Upper lobe of left lung (tissue), 4 donors: ENCODE measurements around the gene MPEG1.

Source experiments
- POLR2A ChIP-seq, 4 donors: fragments of 450-650 bp; IDR thresholded peaks; one replicate each; pipeline ENCODE4 v1.5.1; 2016 to 2017; ENCODE audit warnings: antibody characterized with exemption in 4 of 4, mild to moderate bottlenecking in 2 of 4
- POLR2AphosphoS5 ChIP-seq, 2 donors: sonication (generic); formaldehyde crosslinking; IDR thresholded peaks; one replicate each; pipeline ENCODE4 v1.5.1; 2017; ENCODE audit warnings: antibody characterized with exemption in 2 of 2
- TF ChIP-seq, protein P1 (sequence below), 6 experiments: fragments of 450-650 bp in 4 of 6; fragments of 200-600 bp in 2 of 6; sonication (generic) in 2 of 6; IDR thresholded peaks; one replicate each; pipeline ENCODE4 v1.5.1; 2016 to 2019; ENCODE audit warnings: antibody characterized with exemption in 6 of 6

DNA sequence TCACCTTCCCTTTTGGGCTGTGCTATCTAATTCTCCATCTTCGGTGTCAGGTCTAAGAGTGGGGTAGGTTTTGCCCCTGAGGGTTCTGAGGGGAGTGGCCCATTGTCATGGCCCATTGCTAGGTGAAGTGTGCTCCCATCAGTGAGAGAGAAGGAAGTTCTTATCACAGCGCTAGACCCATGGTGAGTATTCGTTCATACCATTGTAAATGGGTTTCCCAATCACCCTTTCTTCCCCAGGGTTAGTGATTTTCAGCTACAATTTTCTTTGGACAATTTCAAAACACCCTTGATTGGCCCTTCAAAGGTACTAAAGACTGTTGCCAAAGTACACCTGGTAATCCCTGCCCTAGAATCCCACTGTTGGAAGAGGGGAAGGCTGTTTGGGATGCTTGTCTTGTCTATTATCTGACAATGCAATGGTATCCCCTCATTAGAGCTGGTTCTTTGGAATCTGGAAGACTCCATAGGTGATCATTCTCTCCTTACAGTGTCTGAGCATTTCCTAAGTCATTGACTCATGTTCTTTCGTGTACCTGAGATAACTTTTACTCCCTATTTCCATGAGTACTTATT, 20.2 kb downstream of the MPEG1 start:
- TF ChIP-seq, protein P1, sequence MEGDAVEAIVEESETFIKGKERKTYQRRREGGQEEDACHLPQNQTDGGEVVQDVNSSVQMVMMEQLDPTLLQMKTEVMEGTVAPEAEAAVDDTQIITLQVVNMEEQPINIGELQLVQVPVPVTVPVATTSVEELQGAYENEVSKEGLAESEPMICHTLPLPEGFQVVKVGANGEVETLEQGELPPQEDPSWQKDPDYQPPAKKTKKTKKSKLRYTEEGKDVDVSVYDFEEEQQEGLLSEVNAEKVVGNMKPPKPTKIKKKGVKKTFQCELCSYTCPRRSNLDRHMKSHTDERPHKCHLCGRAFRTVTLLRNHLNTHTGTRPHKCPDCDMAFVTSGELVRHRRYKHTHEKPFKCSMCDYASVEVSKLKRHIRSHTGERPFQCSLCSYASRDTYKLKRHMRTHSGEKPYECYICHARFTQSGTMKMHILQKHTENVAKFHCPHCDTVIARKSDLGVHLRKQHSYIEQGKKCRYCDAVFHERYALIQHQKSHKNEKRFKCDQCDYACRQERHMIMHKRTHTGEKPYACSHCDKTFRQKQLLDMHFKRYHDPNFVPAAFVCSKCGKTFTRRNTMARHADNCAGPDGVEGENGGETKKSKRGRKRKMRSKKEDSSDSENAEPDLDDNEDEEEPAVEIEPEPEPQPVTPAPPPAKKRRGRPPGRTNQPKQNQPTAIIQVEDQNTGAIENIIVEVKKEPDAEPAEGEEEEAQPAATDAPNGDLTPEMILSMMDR (IDR thresholded peaks at IDR 0.05): no peak
- TF ChIP-seq POLR2AphosphoS5 (IDR thresholded peaks at IDR 0.05): no peak
- no peak for TF ChIP-seq POLR2A (IDR thresholded peaks at IDR 0.05)
